ENCODE results near the gene DNM2. TPM values are rescaled to one million over a fixed set of nuclear protein-coding genes. Genes with fewer than 3 reads are reported as not detected.

The DNM2 gene
- polyA plus RNA-seq, 2 of the 4 experiments (the other 2 are of a cell fraction): 32.9 to 58.5 TPM

GRCh38 chr19:10815969-10816644 is 98.2 kb downstream of the DNM2 start:
- Histone ChIP-seq H3K27ac (no peak overlapping the region), H3K4me2 (no peak overlapping the region)
- DNase-seq (ENCODE audit: low read depth in 1 of 2, low spot score in 1 of 2): no peak

GRCh38 chr19:10816691-10817090 is 98.8 kb downstream of the DNM2 start:
- DNase-seq (ENCODE audit: low read depth in 1 of 2, low spot score in 1 of 2): no peak
- 92% methylated on average over 4 of the region's 11 CpGs for whole genome bisulfite sequencing (ENCODE audit: missing lambda C conversion rate)
- peaks cover 14% of the 10 kb centered on the region for H3K4me1 ChIP-seq
- no peak overlapping the region for H3K27ac ChIP-seq
- ChIA-PET POLR2A (no interaction called here), CTCF (no interaction called here)
- TF ChIP-seq HOXA7 (CRISPR knock-in tag; IDR thresholded peaks at IDR 0.05) (no peak), MAFK (IDR thresholded peaks at IDR 0.05; ENCODE audit: partially characterized antibody) (no peak), MYC (IDR thresholded peaks at IDR 0.05; ENCODE audit: borderline replicate concordance, low read length) (no peak), TP53 (CRISPR knock-in tag; IDR thresholded peaks at IDR 0.05) (no peak), EHMT2 (IDR thresholded peaks at IDR 0.05; ENCODE audit: low read depth) (no peak), EHF (CRISPR knock-in tag; IDR thresholded peaks at IDR 0.05) (no peak), MAX (IDR thresholded peaks at IDR 0.05) (no peak), HDAC2 (IDR thresholded peaks at IDR 0.05) (no peak), CBX2 (IDR thresholded peaks at IDR 0.05; ENCODE audit: borderline replicate concordance, low read depth) (no peak)
- ATAC-seq: no peak
- H3K9me3 ChIP-seq: no peaks in the 10 kb centered on the region
- no peak overlapping the region for H3K4me3 ChIP-seq
- no peak overlapping the region for H3K4me2 ChIP-seq
- FAIRE-seq: no peak

More at GRCh38 chr19:10815969-10816644, 98.2 kb downstream of the DNM2 start:
- ATAC-seq (no peak), FAIRE-seq (no peak)
- ChIA-PET POLR2A (no interaction called here), CTCF (no interaction called here)
- Histone ChIP-seq H3K4me3 (no peak overlapping the region), H3K9me3 (no peaks in the 10 kb centered on the region), H3K4me1 (peaks cover 14% of the 10 kb centered on the region)
- no peak for TF ChIP-seq PBX3 (IDR thresholded peaks at IDR 0.05)
- TF ChIP-seq BCL3 (IDR thresholded peaks at IDR 0.05): no peak
- no peak for TF ChIP-seq HOXB13 (CRISPR knock-in tag; IDR thresholded peaks at IDR 0.05; ENCODE audit: low read depth)
- 93% methylated on average over 19 of the region's 21 CpGs for WGBS (ENCODE audit: missing lambda C conversion rate)

DNA sequence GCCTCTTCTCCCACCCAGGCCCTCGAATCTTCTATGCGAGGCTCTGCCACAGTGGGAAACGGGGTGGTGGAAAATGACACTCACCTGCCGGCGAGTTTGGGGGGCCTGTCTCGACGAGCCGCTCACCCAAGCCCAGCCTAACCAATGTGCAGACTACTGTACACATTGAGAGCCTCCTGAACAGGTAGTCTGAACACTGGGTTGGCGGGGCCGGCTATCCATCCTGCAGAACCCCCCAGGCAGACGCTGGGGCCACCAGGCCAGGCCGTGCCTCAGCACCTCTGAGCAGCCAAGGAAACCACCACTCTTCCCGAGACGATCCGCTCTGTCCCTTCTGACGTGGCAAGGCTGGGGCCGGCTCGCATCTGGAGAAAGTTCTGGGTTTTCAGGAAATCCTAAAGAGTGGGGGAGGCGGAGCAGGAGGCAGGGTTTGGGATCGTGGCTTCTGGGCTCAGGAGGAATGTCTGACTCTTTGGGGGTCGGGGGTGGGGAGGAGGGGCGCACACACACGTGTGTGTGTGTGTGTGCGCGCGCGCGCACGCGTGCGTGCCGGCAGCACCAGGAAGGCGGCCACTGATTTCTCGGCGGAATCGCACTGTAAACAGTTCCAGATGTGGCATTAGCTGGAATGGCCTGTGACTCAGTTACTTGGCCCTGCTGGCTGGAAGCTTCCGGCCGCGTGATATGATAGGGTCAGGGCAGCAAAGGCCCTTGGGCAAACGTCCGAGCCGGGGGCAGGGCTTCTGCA is 99.6 kb downstream of the DNM2 start:
- no peak overlapping the region for H3K27ac ChIP-seq
- WGBS (ENCODE audit: missing lambda C conversion rate): 90% methylated on average over 30 of the region's 42 CpGs
- FAIRE-seq (no peak), DNase-seq (ENCODE audit: low read depth in 1 of 2, low spot score in 1 of 2) (no peak), ATAC-seq (no peak)
- H3K4me3 ChIP-seq: no peak overlapping the region
- CTCF ChIA-PET: no interaction called here
- POLR2A ChIA-PET: no interaction called here
- H3K9me3 ChIP-seq: no peaks in the 10 kb centered on the region
- peaks cover 12% of the 10 kb centered on the region for H3K4me1 ChIP-seq
- H3K4me2 ChIP-seq: no peak overlapping the region
- TF ChIP-seq RAD21 (conservative IDR thresholded peaks at IDR 0.05 in 1 of 2, IDR thresholded peaks at IDR 0.05 in 1 of 2) (no peak), SREBF2 (IDR thresholded peaks at IDR 0.05) (no peak), MAFK (IDR thresholded peaks at IDR 0.05; ENCODE audit: partially characterized antibody) (no peak), CBX2 (IDR thresholded peaks at IDR 0.05; ENCODE audit: borderline replicate concordance, low read depth) (no peak), HOXB5 (CRISPR knock-in tag; IDR thresholded peaks at IDR 0.05) (no peak), MAZ (IDR thresholded peaks at IDR 0.05; ENCODE audit: borderline replicate concordance, low read depth, low read length) (no peak), RCOR1 (IDR thresholded peaks at IDR 0.05; ENCODE audit: low read depth, low read length) (no peak), RARB (CRISPR knock-in tag; IDR thresholded peaks at IDR 0.05) (no peak), HOXB13 (CRISPR knock-in tag; IDR thresholded peaks at IDR 0.05; ENCODE audit: low read depth) (no peak), RNF2 (IDR thresholded peaks at IDR 0.05; ENCODE audit: borderline replicate concordance, low read depth) (no peak), JUNB (IDR thresholded peaks at IDR 0.05) (no peak), MYC (IDR thresholded peaks at IDR 0.05; ENCODE audit: borderline replicate concordance, low read length) (no peak), RFX5 (IDR thresholded peaks at IDR 0.05) (no peak)
- TF ChIP-seq, protein P1, sequence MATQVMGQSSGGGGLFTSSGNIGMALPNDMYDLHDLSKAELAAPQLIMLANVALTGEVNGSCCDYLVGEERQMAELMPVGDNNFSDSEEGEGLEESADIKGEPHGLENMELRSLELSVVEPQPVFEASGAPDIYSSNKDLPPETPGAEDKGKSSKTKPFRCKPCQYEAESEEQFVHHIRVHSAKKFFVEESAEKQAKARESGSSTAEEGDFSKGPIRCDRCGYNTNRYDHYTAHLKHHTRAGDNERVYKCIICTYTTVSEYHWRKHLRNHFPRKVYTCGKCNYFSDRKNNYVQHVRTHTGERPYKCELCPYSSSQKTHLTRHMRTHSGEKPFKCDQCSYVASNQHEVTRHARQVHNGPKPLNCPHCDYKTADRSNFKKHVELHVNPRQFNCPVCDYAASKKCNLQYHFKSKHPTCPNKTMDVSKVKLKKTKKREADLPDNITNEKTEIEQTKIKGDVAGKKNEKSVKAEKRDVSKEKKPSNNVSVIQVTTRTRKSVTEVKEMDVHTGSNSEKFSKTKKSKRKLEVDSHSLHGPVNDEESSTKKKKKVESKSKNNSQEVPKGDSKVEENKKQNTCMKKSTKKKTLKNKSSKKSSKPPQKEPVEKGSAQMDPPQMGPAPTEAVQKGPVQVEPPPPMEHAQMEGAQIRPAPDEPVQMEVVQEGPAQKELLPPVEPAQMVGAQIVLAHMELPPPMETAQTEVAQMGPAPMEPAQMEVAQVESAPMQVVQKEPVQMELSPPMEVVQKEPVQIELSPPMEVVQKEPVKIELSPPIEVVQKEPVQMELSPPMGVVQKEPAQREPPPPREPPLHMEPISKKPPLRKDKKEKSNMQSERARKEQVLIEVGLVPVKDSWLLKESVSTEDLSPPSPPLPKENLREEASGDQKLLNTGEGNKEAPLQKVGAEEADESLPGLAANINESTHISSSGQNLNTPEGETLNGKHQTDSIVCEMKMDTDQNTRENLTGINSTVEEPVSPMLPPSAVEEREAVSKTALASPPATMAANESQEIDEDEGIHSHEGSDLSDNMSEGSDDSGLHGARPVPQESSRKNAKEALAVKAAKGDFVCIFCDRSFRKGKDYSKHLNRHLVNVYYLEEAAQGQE (IDR thresholded peaks at IDR 0.05): no peak
- TF ChIP-seq, protein P2, sequence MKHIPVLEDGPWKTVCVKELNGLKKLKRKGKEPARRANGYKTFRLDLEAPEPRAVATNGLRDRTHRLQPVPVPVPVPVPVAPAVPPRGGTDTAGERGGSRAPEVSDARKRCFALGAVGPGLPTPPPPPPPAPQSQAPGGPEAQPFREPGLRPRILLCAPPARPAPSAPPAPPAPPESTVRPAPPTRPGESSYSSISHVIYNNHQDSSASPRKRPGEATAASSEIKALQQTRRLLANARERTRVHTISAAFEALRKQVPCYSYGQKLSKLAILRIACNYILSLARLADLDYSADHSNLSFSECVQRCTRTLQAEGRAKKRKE (CRISPR knock-in tag; IDR thresholded peaks at IDR 0.05; ENCODE audit: low read depth): no peak
- TF ChIP-seq, protein P3, sequence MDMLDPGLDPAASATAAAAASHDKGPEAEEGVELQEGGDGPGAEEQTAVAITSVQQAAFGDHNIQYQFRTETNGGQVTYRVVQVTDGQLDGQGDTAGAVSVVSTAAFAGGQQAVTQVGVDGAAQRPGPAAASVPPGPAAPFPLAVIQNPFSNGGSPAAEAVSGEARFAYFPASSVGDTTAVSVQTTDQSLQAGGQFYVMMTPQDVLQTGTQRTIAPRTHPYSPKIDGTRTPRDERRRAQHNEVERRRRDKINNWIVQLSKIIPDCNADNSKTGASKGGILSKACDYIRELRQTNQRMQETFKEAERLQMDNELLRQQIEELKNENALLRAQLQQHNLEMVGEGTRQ (IDR thresholded peaks at IDR 0.05): no peak
